Mucosa of stomach (tissue), 1 donor: Measurements from ENCODE around the gene GNG12.

ENCODE experiments used
- H3K27me3 ChIP-seq: one replicate; pipeline ENCODE4 v1.7.0; 2013; ENCODE audit warnings: mild to moderate bottlenecking, low read length; ENCODE audit not compliant: control insufficient read depth, insufficient read depth
- H3K36me3 ChIP-seq: one replicate; pipeline ENCODE4 v1.7.0; 2013; ENCODE audit warnings: low read length; ENCODE audit not compliant: control insufficient read depth, insufficient read depth
- H3K4me1 ChIP-seq: one replicate; pipeline ENCODE4 v1.7.0; 2013; ENCODE audit warnings: mild to moderate bottlenecking, low read length; ENCODE audit not compliant: control insufficient read depth, insufficient read depth
- H3K4me3 ChIP-seq: one replicate; pipeline ENCODE4 v1.7.0; 2013; ENCODE audit warnings: low read length
- H3K9ac ChIP-seq: one replicate; pipeline ENCODE4 v1.7.0; 2013; ENCODE audit warnings: mild to moderate bottlenecking, low read length, moderate library complexity
- H3K9me3 ChIP-seq: one replicate; pipeline ENCODE4 v1.7.0; 2013; ENCODE audit warnings: mild to moderate bottlenecking, low read length, moderate library complexity; ENCODE audit not compliant: control insufficient read depth
- donor health status: Pancreatic carcinoma.

The GNG12 gene

DNA sequence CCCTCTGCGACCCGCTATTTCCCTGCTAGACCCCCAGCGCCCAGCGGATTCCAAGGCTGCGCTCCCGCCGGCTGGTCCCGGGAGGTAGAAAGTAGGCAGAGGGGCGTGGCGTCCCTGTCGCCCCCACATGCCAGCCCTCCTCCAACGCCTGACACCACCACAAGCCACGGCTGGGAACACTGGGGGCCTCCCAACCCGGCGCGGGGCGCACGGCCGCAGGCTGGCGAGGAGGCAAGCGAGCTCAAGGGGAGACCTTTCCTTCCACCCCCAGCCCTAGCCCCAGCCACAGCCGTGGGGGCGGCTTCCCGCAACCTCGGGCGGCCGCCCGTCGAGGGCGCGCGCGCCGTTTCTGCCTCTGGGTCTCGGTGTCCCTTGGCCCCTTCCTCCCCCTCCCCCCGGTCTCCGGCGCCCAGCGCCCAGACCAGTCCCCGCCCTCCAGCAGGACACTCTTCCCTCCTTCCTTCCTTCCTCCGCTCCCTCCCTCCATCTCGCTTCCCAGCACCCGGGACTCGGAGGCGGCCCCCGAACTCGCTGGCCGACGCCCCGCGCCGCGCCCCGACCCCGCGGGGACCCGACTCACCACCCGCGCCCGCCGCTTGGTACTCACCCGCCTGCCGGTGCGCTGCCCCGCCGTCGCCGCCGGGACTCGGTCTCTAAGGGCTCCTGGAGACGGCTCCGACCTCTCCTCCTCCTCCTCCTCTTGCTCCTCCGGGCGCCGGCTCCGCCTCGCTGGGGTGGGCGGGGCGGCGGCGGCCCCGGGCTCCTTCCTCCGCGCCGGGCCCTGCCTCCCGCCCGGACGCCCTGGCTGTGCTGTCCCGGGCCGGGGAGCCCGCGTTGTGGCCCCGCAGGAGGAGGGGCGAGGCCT is at the start of gene GNG12:
GNG12 (minus strand) TSS at position 731 of the 865 bp plus-strand sequence. CDS start 125,781 bp downstream, outside the sequence.
- peaks cover 12% of the 10 kb centered on the region for H3K4me1 ChIP-seq
- H3K9me3 ChIP-seq: no peaks in the 10 kb centered on the region
- peak within 1 kb of the TSS; percentile 82 for H3K9ac ChIP-seq
- H3K27me3 ChIP-seq: no peaks in the 10 kb centered on the region
- H3K4me3 ChIP-seq: peak within 1 kb of the TSS; percentile 74
- no peaks in the 10 kb centered on the region for H3K36me3 ChIP-seq

DNA sequence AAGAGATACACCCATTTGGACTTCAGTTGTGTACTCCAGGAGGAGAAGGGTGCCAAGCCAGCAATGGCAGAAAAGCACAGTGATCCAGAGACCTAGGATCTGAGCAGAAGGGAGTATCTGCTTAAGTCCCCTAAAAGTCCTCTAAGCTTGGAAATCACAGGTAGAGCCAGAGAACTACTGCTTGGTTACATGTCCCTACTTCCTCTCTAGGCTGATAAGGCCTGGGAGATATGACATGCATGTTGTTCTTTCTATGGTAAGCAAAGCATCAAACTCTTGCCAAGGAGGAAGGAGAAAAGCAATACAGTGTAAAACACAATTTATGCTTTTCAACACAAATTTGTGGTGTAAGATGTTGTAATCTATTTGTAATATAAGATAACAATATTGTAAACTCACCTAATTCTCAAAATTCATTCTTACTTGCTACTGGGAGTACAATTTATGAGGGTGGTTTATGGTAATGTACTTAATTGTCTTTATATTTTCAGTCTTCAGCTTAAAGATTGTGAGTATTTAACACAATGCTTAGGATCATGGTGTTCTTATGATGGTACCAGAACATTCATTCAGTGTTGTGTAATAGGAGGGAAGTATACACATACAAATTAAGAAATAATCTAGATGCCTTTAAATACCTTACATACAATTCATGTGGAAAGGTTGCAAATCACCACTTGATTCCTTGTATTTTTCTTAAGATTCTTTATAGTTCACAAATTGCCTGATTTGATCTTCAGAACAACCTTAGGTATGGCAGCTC is 49.1 kb upstream of the GNG12 start:
- no peaks in the 10 kb centered on the region for H3K9me3 ChIP-seq
- H3K9ac ChIP-seq: no peak overlapping the region
- peaks cover 22% of the 10 kb centered on the region for H3K4me1 ChIP-seq

DNA sequence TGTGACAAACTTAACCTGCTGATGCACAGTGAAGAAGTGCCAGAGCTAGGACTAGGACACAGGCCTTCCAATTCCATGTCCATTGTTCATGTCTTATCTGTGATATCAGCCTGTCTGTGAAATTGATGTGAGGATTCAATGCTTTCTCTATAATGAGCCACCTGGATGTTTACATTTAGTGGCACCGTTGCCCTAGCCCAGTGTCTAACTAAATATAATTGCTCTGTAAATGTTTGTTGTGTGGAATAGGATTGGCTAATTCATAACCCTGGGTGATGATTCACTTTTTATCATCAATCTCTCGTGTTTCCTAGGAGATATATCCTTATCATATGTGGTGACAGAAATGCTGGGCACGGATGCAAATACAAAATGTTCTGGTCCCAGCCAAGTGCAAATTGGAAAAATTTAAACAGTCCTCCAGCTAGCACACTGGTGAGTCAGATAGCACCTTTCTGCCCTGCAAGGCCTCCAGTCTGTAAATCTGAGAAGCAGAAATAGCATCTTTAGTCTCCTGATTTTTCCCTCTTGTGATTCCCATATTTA is 46.9 kb upstream of the GNG12 start:
- Histone ChIP-seq H3K36me3 (no peaks in the 10 kb centered on the region), H3K9ac (no peak overlapping the region), H3K27me3 (no peaks in the 10 kb centered on the region), H3K4me1 (peaks cover 22% of the 10 kb centered on the region), H3K4me3 (no peak overlapping the region), H3K9me3 (no peaks in the 10 kb centered on the region)

More for the DNA sequence above, 49.1 kb upstream of the GNG12 start:
- H3K4me3 ChIP-seq: no peak overlapping the region
- no peaks in the 10 kb centered on the region for H3K36me3 ChIP-seq
- no peaks in the 10 kb centered on the region for H3K27me3 ChIP-seq

DNA sequence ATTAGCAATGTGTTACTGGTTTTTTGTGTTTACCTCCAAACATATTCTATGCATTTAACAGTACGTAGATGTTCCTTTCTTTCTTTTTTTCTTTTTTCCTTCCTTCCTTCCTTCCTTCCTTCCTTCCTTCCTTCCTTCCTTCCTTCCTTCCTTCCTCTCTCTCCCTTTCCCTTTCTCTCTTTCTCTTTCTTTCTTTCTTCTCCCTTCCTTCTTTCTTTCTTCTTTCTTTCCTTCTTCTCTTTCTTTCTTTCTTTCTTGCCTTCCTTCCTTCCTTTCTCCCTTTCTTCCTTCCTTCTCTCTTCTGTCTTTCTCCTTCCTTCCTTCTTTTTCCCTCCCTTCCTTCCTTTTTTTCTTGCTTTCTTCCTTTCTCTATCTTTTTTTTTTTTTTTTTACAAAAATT is 46.2 kb upstream of the GNG12 start:
- H3K4me1 ChIP-seq: peaks cover 22% of the 10 kb centered on the region

DNA sequence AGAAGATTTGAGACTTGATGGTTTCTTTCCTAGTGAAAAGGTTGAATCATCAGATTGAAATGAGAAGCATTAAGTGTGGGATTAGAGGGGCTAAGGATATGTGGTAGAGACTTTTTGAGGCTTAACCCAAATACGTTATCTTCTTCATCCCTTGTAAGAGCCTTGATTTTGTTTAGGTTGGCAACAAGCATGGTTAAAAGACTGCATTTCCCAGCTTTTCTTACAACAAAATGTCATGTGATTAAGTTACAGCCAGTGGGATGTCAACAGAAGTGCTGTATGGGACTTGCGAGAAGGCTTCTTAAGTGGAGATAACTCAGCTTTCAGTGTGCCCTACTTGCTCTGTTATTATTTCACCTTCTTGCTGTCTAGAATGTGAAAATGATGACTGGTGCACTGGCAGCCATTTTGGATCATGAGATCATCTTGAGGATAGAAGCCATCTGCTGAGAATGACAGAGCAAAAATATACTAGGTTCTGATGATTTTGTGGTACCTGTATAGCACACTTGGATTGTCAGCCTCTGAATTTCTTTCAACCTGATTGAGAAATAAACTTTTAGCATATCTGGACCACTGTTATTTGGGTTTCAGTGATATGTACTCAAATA is 41.3 kb upstream of the GNG12 start:
- H3K4me3 ChIP-seq: no peak overlapping the region
- H3K9me3 ChIP-seq: no peaks in the 10 kb centered on the region
- no peaks in the 10 kb centered on the region for H3K27me3 ChIP-seq
- H3K4me1 ChIP-seq: no peaks in the 10 kb centered on the region
- no peak overlapping the region for H3K9ac ChIP-seq
- H3K36me3 ChIP-seq: no peaks in the 10 kb centered on the region

More for the DNA sequence above, 46.2 kb upstream of the GNG12 start:
- Histone ChIP-seq H3K27me3 (no peaks in the 10 kb centered on the region), H3K9ac (no peak overlapping the region), H3K4me3 (no peak overlapping the region), H3K9me3 (no peaks in the 10 kb centered on the region), H3K36me3 (no peaks in the 10 kb centered on the region)

DNA sequence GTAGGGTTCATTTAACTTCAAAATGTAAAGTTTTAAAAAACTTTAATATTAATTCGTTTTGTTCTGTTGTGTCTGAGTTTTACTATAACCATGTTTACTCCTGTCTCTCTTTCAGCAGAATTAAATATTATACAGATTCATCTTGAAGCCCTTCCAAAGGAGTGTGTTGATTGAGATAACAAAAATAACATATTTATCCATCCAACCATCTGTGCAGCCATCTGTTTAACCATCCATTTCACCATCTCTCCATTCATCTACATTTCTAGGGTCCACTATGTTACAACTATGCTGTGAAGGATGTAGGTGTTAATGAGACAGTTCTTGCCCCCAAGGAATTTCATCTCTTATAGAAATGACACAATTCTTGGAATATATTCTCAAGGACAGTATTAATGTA is 36.0 kb upstream of the GNG12 start:
- no peak overlapping the region for H3K9ac ChIP-seq
- no peaks in the 10 kb centered on the region for H3K4me1 ChIP-seq
- H3K4me3 ChIP-seq: no peak overlapping the region
- no peaks in the 10 kb centered on the region for H3K36me3 ChIP-seq
- H3K27me3 ChIP-seq: no peaks in the 10 kb centered on the region
- no peaks in the 10 kb centered on the region for H3K9me3 ChIP-seq

DNA sequence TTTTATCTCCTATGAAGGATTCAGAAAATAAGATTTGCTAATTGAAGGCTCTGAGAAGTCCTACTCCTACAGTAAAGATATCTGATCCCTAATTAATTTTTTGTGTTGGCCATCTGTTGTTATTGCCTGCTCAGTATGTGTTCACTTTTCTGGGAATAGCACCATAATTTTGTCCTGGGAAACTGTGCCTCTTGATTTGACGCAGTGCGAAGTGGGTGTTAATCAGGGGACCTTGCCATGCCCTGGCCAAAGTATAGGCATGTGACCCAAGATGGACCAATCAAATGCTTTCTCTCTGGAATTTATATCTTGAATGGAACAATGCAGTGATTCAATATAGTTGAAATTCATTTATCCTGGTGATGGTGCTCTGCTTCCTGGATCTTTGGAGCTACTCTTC is 30.4 kb upstream of the GNG12 start:
- H3K9me3 ChIP-seq: no peaks in the 10 kb centered on the region
- H3K9ac ChIP-seq: no peak overlapping the region
- no peaks in the 10 kb centered on the region for H3K4me1 ChIP-seq
- no peak overlapping the region for H3K4me3 ChIP-seq
- no peaks in the 10 kb centered on the region for H3K27me3 ChIP-seq
- no peaks in the 10 kb centered on the region for H3K36me3 ChIP-seq

DNA sequence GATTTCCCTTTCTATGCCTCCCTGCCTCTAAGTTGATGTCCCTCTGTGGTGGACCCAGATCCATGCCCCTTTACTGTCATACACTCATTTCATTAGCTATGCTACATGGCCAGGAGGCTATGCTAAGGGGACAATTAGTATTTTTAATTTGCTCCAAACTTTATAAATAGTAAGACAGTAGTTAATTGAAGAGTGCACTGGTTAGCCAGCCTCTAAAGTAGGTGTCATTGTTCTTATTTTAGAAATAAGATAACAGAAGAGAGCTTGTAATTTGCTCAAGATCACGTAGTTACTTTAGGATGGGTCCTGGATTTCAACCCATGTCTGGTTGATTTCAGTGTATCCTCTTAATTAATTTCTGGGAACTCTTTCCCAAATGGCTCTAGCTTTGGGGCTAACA is 29.4 kb upstream of the GNG12 start:
- Histone ChIP-seq H3K27me3 (no peaks in the 10 kb centered on the region), H3K36me3 (no peaks in the 10 kb centered on the region), H3K4me3 (no peak overlapping the region), H3K4me1 (no peaks in the 10 kb centered on the region), H3K9ac (no peak overlapping the region), H3K9me3 (no peaks in the 10 kb centered on the region)

DNA sequence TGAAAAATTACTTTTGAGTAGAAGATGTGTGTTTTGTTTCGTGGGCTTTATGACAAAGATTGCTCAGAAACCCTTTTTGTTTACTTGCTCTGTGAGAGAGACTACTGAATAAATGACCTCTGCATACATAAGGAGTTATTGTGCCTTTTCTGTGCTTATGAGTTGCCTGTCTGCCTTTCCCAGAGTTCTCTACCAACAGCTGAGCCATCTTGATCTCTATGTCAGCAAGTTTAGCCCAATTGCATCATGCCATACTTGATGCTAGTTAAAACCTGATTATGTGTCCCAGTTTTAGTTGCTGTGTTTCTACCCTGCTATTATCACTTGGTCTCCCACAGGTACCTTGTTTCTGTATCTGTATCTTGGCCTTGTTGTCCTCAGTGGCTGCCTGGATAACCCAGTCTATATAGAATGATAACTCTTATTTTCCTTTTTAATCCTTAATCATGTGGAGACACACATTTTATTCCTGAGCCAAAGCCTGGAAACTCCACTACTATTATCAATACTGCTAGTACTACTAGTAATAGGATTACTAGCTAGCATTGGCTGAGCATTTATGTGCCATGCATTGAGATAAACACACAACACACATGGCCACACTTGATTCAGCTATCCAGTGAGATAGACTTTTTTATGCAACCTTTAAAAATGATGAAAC is 28.7 kb upstream of the GNG12 start:
- Histone ChIP-seq H3K9me3 (no peaks in the 10 kb centered on the region), H3K36me3 (no peaks in the 10 kb centered on the region), H3K4me1 (no peaks in the 10 kb centered on the region), H3K27me3 (no peaks in the 10 kb centered on the region), H3K4me3 (no peak overlapping the region), H3K9ac (no peak overlapping the region)

DNA sequence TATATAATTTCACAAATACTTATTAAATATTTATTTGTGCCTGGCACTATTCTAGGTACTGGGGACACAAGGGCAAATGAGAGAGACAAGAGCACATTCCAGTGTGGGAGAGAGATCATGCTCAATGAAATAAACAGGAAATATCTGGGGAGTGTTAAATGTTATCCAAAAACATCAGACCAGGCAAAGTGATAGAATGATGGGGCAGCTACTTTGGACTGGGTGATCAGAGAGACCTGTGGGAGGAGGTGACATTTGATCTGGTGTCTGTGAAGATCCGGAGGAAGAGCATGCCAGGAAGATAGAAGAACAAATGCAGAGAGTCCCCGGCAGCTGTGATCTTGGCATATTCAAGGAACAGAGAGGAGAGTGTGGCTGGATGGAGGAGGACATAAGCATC is 27.5 kb upstream of the GNG12 start:
- no peaks in the 10 kb centered on the region for H3K36me3 ChIP-seq
- H3K4me1 ChIP-seq: no peaks in the 10 kb centered on the region
- no peaks in the 10 kb centered on the region for H3K9me3 ChIP-seq
- no peak overlapping the region for H3K9ac ChIP-seq
- no peak overlapping the region for H3K4me3 ChIP-seq
- H3K27me3 ChIP-seq: no peaks in the 10 kb centered on the region

DNA sequence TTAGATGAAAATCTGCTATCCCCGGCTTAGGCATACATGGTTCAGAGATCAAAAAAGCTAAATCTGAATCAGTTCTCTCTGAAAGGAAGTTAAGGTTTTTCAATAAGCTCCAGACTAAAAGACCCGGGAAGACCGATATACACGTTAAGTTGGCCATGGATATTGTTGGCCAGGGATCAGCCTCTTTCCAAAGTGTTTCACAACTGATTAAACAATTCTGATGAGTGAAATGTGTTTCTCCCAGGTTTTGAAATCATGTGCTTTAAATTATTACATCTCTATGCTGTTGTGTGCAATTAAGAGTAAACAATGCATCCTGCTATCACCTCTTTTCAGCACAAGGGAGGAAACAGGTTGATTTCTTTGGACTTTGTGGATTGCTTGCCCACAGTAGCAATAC is 23.7 kb upstream of the GNG12 start:
- no peaks in the 10 kb centered on the region for H3K36me3 ChIP-seq
- no peaks in the 10 kb centered on the region for H3K9me3 ChIP-seq
- H3K27me3 ChIP-seq: no peaks in the 10 kb centered on the region
- no peaks in the 10 kb centered on the region for H3K4me1 ChIP-seq
- no peak overlapping the region for H3K9ac ChIP-seq
- no peak overlapping the region for H3K4me3 ChIP-seq
